WTC11 (cell line): ENCODE measurements around the gene RYR2.

Experiments used
- CTCF ChIP-seq: fragments of 200-600 bp; IDR thresholded peaks from 2 replicates; pipeline ENCODE4 v1.8.0; 2022; ENCODE audit warnings: antibody characterized with exemption
- TCF7 ChIP-seq: sonication (generic); formaldehyde crosslinking; IDR thresholded peaks from 2 replicates; pipeline ENCODE4 v1.8.0; 2022; ENCODE audit warnings: mild to moderate bottlenecking, low read depth, missing genetic modification reagents, moderate library complexity
- TF ChIP-seq, protein P1 (sequence below): sonication (generic); formaldehyde crosslinking; IDR thresholded peaks from 2 replicates; pipeline ENCODE4 v1.8.1; 2022; ENCODE audit warnings: missing genetic modification reagents, borderline replicate concordance

DNA sequence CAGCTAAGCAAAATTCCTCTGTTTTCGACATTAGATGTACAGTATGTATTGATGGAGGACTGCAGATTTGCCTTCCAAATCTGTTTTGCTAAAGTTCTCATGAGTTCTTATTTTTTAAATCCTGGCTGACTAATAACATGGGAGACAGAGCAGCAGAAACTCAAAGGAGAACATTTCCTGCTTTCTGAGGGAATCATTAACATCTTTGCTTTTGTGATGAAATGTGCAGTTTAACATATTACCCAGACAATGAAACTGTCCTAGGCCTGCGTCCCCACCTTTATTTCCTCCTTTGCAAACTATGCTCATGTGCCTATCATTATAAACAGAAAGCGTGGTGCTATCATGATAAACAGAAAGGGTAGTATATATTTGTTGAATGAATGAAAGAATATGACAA, 698.9 kb downstream of the RYR2 start:
- TF ChIP-seq CTCF (no peak), TCF7 (CRISPR knock-in tag) (no peak)
- TF ChIP-seq, protein P1, sequence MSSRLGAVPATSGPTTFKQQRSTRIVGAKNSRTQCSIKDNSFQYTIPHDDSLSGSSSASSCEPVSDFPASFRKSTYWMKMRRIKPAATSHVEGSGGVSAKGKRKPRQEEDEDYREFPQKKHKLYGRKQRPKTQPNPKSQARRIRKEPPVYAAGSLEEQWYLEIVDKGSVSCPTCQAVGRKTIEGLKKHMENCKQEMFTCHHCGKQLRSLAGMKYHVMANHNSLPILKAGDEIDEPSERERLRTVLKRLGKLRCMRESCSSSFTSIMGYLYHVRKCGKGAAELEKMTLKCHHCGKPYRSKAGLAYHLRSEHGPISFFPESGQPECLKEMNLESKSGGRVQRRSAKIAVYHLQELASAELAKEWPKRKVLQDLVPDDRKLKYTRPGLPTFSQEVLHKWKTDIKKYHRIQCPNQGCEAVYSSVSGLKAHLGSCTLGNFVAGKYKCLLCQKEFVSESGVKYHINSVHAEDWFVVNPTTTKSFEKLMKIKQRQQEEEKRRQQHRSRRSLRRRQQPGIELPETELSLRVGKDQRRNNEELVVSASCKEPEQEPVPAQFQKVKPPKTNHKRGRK: no peak
